HCT116 (cell line): Measurements from ENCODE around the gene SDCBP2. TPM values are rescaled to one million over a fixed set of nuclear protein-coding genes. Genes with fewer than 3 reads are reported as not detected.

ENCODE experiments used
- ATAC-seq: fragments of 200-7000 bp; cut with Tn5 transposase; 2 replicates; pipeline ENCODE4 v1.9.1; 2020; ENCODE audit warnings: mild to moderate bottlenecking, moderate library complexity
- BruUV-seq: library from RNA; stranded (reverse); fragments of 400-500 nt; replicated peaks from 2 replicates; lab custom pipeline; 2021; lab: Mats Ljungman, UMichigan
- CTCF ChIA-PET: fragments of 300-600 bp; sonication (Branson Sonifier 250); formaldehyde crosslinking; loops from one replicate; lab custom pipeline; 2021; ENCODE audit warnings: antibody characterized with exemption; lab: Charles Lee
- POLR2A ChIA-PET: fragments of 300-600, 350-600 bp; sonication (Branson Sonifier 250); formaldehyde crosslinking; loops from one replicate; lab custom pipeline; 2021; ENCODE audit warnings: antibody characterized with exemption; lab: Charles Lee
- RAD21 ChIA-PET, 2 experiments: fragments of 300-600 bp; sonication (Branson Sonifier 250); formaldehyde crosslinking; loops; one replicate each; lab custom pipeline; 2023; ENCODE audit warnings: low total read pairs in 2 of 2; ENCODE audit not compliant: uncharacterized antibody in 2 of 2, unreplicated experiment in 2 of 2, low non-redundant PET in 1 of 2; lab: Charles Lee
- DNase-seq: peaks from one replicate; pipeline ENCODE4 v3.0.0-alpha.2; 2010; ENCODE audit warnings: low read depth, low spot score
- H2AFZ ChIP-seq: fragments of 200-600 bp; shearing (Covaris generic), sonication (generic); 2 replicates; pipeline ENCODE4 v1.6.1; 2017; ENCODE audit warnings: low read depth, mixed run types, mixed read lengths, antibody characterized with exemption, low read length; ENCODE audit not compliant: poor library complexity, severe bottlenecking
- H3K27ac ChIP-seq: 2 replicates; pipeline ENCODE4 v1.5.1; 2012; ENCODE audit warnings: low read depth, low read length
- H3K27me3 ChIP-seq: fragments of 200-600 bp; sonication (generic); 2 replicates; pipeline ENCODE4 v1.6.1; 2016; ENCODE audit warnings: mixed run types, low read length, mixed read lengths; ENCODE audit not compliant: insufficient read depth
- H3K36me3 ChIP-seq, 2 experiments: fragments of 200-500 bp in 1 of 2; fragments of 200-600 bp in 1 of 2; sonication (Bioruptor generic) in 1 of 2; sonication (generic) in 1 of 2; 2 replicates each; pipeline versions ENCODE4 v1.5.1 to v1.6.1; 2014 to 2016; ENCODE audit warnings: low read length in 2 of 2, inconsistent platforms in 1 of 2, mixed read lengths in 1 of 2, mixed run types in 1 of 2; ENCODE audit not compliant: insufficient read depth in 2 of 2, control insufficient read depth in 1 of 2
- H3K4me1 ChIP-seq, 2 experiments: fragments of 200-600 bp in 1 of 2; sonication (generic) in 1 of 2; 2 replicates each; pipeline versions ENCODE4 v1.5.1 to v1.6.1; 2012 to 2017; ENCODE audit warnings: low read length in 2 of 2, inconsistent platforms in 1 of 2, mild to moderate bottlenecking in 1 of 2, mixed read lengths in 1 of 2, mixed run types in 1 of 2, moderate library complexity in 1 of 2; ENCODE audit not compliant: insufficient read depth in 2 of 2, control insufficient read depth in 1 of 2
- H3K4me2 ChIP-seq: fragments of 200-600 bp; sonication (generic); 2 replicates; pipeline ENCODE4 v1.6.1; 2017; ENCODE audit warnings: mixed run types, low read length, mixed read lengths
- H3K4me3 ChIP-seq, 2 experiments: fragments of 200-600 bp in 1 of 2; sonication (generic) in 1 of 2; replicated peaks in 1 of 2; 2 replicates each; pipeline ENCODE4 v1.5.1; 2011 to 2016; ENCODE audit warnings: low read length in 2 of 2, control low read depth in 1 of 2, low read depth in 1 of 2, mild to moderate bottlenecking in 1 of 2, mixed read lengths in 1 of 2, mixed run types in 1 of 2
- H3K79me2 ChIP-seq: fragments of 200-600 bp; sonication (generic); 2 replicates; pipeline ENCODE4 v1.6.1; 2017; ENCODE audit warnings: mild to moderate bottlenecking, mixed run types, low read length, moderate library complexity, mixed read lengths; ENCODE audit not compliant: insufficient read depth
- H3K9ac ChIP-seq: fragments of 200-600 bp; sonication (generic); 2 replicates; pipeline ENCODE4 v1.6.1; 2016; ENCODE audit warnings: low read length, mixed read lengths
- H3K9me2 ChIP-seq: fragments of 200-600 bp; sonication (generic), shearing (Covaris generic); 2 replicates; pipeline ENCODE4 v1.6.1; 2017; ENCODE audit warnings: mixed run types, mild to moderate bottlenecking, moderate library complexity; ENCODE audit not compliant: insufficient read depth
- H3K9me3 ChIP-seq, 2 experiments: fragments of 200-500 bp in 1 of 2; fragments of 200-600 bp in 1 of 2; sonication (Bioruptor generic) in 1 of 2; sonication (generic) in 1 of 2; 2 replicates each; pipeline ENCODE4 v1.6.1; 2014 to 2017; ENCODE audit warnings: low read length in 2 of 2, mixed read lengths in 2 of 2, inconsistent platforms in 1 of 2, low read depth in 1 of 2, mild to moderate bottlenecking in 1 of 2, mixed run types in 1 of 2, moderate library complexity in 1 of 2; ENCODE audit not compliant: control insufficient read depth in 1 of 2, insufficient read depth in 1 of 2
- H4K20me1 ChIP-seq: fragments of 200-600 bp; sonication (generic), shearing (Covaris generic); 2 replicates; pipeline ENCODE4 v1.6.1; 2017; ENCODE audit warnings: mixed run types, mild to moderate bottlenecking, moderate library complexity; ENCODE audit not compliant: insufficient read depth
- CEBPB ChIP-seq: IDR thresholded peaks from 2 replicates; pipeline ENCODE4 v1.6.1; 2012; ENCODE audit warnings: low read depth
- EGR1 ChIP-seq: IDR thresholded peaks from 2 replicates; pipeline ENCODE4 v1.6.1; 2012; ENCODE audit warnings: low read depth
- EZH2 ChIP-seq: fragments of 200-600 bp; sonication (generic); IDR thresholded peaks from 2 replicates; pipeline ENCODE4 v1.6.1; 2017; ENCODE audit warnings: antibody characterized with exemption, mixed run types
- FOSL1 ChIP-seq: IDR thresholded peaks from 2 replicates; pipeline ENCODE4 v1.6.1; 2012; ENCODE audit warnings: low read depth
- JUND ChIP-seq: IDR thresholded peaks from 2 replicates; pipeline ENCODE4 v1.6.1; 2012
- POLR2A ChIP-seq: IDR thresholded peaks from 2 replicates; pipeline ENCODE4 v1.7.0; 2011; ENCODE audit warnings: borderline replicate concordance; ENCODE audit not compliant: insufficient read depth, insufficient read length; ENCODE audit errors: extremely low read depth
- POLR2AphosphoS5 ChIP-seq: IDR thresholded peaks from 2 replicates; pipeline ENCODE4 v1.6.1; 2011; ENCODE audit warnings: mild to moderate bottlenecking, low read depth, low read length, moderate library complexity
- RAD21 ChIP-seq: IDR thresholded peaks from 2 replicates; pipeline ENCODE4 v1.6.1; 2012; ENCODE audit warnings: low read depth, mild to moderate bottlenecking
- SIN3A ChIP-seq: IDR thresholded peaks from 2 replicates; pipeline ENCODE4 v1.6.1; 2012; ENCODE audit warnings: low read depth
- SP1 ChIP-seq: IDR thresholded peaks from 2 replicates; pipeline ENCODE4 v1.6.1; 2012; ENCODE audit warnings: low read depth
- SRF ChIP-seq: IDR thresholded peaks from 2 replicates; pipeline ENCODE4 v1.6.1; 2012; ENCODE audit warnings: low read depth
- TCF7L2 ChIP-seq: IDR thresholded peaks from 2 replicates; pipeline ENCODE4 v1.7.0; 2011; ENCODE audit warnings: borderline replicate concordance, inconsistent platforms; ENCODE audit not compliant: insufficient read depth, insufficient read length; ENCODE audit errors: extremely low read depth
- YY1 ChIP-seq: IDR thresholded peaks from 2 replicates; pipeline ENCODE4 v1.6.1; 2011; ENCODE audit warnings: low read length, low read depth, moderate library complexity, mild to moderate bottlenecking; ENCODE audit not compliant: insufficient replicate concordance; ENCODE audit errors: extremely low read depth
- ZFX ChIP-seq: fragments of 450-650 bp; IDR thresholded peaks from 2 replicates; pipeline ENCODE4 v1.6.1; 2017
- ZNF274 ChIP-seq: fragments of 200-500 bp; sonication (Bioruptor generic); IDR thresholded peaks from 2 replicates; pipeline ENCODE4 v1.6.1; 2014; ENCODE audit warnings: mild to moderate bottlenecking, low read depth, low read length, inconsistent platforms
- intact Hi-C: fragments of 100-400 bp; cut with micrococcal nuclease; formaldehyde crosslinking; loops from 2 replicates; pipeline ENCODE4 v1.10.0; 2022
- total RNA-seq: library from RNA; stranded (reverse); gene quantifications from one replicate; pipeline ENCODE4 v1.2.1, GENCODE V29; 2021; ENCODE audit not compliant: unreplicated experiment
- TF ChIP-seq, protein P1 (sequence below): IDR thresholded peaks from 2 replicates; pipeline ENCODE4 v1.6.1; 2012; ENCODE audit warnings: low read depth
- TF ChIP-seq, protein P2 (sequence below): IDR thresholded peaks from 2 replicates; pipeline ENCODE4 v1.6.1; 2011; ENCODE audit warnings: mild to moderate bottlenecking, low read length, moderate library complexity; ENCODE audit not compliant: insufficient replicate concordance; ENCODE audit errors: extremely low read depth
- TF ChIP-seq, protein P3 (sequence below): IDR thresholded peaks from 2 replicates; pipeline ENCODE4 v1.6.1; 2012
- TF ChIP-seq, protein P4 (sequence below): IDR thresholded peaks from 2 replicates; pipeline ENCODE4 v1.6.1; 2012

The SDCBP2 gene
- total RNA-seq, 1 experiment from 2014 or later, result 3.4 TPM

DNA sequence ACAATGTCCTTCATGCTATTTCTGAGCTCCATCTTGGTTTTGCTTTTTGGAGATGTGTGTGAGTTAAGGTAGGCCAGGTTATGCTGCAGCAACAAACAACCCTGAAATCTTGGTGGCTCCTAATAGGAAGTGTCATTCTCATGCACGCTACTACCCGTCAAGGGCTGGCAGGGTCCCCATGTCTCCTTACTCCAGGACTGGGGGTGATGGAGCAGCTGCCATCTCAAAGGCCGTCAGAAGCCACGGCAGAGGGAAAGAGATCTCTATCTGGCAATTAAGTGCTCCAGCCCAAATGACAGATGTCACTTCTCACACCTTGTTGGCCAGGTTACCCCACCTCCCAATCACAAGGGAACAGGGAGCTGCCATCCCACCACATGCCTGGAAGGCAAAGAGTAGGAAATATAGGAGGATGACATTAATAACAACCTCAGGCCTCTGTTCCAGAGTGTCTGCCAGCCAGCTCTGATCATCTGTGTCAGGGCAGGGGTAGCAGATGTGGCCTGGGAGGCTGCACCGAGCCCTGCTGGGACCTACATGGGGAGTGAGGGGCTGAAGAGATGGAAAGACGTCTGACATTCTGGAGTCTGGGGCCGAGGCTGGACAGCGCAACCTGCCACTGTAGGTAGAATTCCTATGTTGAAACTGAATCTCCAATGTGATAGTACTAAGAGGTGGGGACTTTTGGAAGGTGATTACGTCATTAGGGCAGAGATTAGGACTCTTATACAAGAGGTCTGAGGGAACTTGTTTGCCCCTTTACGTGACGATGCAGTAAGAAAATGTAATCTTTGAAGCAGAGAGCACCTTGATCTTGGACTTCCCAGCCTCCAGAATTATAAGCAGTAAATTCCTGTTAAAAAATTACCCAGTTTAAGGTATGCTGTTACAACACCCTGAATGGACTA lies 4.8 kb upstream of the SDCBP2 start:
- ATAC-seq (no peak), DNase-seq (no peak)
- BruUV-seq, result no TSS peak
- Histone ChIP-seq H3K9me3 (no peaks in the 10 kb centered on the region), H3K9me2 (no peaks in the 10 kb centered on the region), H3K27ac (no peak overlapping the region), H2AFZ (no peak overlapping the region), H3K27me3 (no peaks in the 10 kb centered on the region), H3K9ac (no peak overlapping the region), H3K4me1 (peaks cover 10 to 14% of the 10 kb centered on the region in 2 experiments), H3K4me2 (no peak overlapping the region), H3K79me2 (peaks cover 54% of the 10 kb centered on the region), H3K4me3 (no peak overlapping the region), H3K36me3 (0 out of 4 replicates have a peak, but pooled peaks cover 0 to 3% of the 10 kb centered on the region in 2 experiments), H4K20me1 (no peaks in the 10 kb centered on the region; the same call in 1 of the 2 replicates)
- TF ChIP-seq JUND, result no peak
- TF ChIP-seq, protein P1, sequence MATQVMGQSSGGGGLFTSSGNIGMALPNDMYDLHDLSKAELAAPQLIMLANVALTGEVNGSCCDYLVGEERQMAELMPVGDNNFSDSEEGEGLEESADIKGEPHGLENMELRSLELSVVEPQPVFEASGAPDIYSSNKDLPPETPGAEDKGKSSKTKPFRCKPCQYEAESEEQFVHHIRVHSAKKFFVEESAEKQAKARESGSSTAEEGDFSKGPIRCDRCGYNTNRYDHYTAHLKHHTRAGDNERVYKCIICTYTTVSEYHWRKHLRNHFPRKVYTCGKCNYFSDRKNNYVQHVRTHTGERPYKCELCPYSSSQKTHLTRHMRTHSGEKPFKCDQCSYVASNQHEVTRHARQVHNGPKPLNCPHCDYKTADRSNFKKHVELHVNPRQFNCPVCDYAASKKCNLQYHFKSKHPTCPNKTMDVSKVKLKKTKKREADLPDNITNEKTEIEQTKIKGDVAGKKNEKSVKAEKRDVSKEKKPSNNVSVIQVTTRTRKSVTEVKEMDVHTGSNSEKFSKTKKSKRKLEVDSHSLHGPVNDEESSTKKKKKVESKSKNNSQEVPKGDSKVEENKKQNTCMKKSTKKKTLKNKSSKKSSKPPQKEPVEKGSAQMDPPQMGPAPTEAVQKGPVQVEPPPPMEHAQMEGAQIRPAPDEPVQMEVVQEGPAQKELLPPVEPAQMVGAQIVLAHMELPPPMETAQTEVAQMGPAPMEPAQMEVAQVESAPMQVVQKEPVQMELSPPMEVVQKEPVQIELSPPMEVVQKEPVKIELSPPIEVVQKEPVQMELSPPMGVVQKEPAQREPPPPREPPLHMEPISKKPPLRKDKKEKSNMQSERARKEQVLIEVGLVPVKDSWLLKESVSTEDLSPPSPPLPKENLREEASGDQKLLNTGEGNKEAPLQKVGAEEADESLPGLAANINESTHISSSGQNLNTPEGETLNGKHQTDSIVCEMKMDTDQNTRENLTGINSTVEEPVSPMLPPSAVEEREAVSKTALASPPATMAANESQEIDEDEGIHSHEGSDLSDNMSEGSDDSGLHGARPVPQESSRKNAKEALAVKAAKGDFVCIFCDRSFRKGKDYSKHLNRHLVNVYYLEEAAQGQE, result no peak
- no peak for TF ChIP-seq SIN3A
- TF ChIP-seq, protein P2, sequence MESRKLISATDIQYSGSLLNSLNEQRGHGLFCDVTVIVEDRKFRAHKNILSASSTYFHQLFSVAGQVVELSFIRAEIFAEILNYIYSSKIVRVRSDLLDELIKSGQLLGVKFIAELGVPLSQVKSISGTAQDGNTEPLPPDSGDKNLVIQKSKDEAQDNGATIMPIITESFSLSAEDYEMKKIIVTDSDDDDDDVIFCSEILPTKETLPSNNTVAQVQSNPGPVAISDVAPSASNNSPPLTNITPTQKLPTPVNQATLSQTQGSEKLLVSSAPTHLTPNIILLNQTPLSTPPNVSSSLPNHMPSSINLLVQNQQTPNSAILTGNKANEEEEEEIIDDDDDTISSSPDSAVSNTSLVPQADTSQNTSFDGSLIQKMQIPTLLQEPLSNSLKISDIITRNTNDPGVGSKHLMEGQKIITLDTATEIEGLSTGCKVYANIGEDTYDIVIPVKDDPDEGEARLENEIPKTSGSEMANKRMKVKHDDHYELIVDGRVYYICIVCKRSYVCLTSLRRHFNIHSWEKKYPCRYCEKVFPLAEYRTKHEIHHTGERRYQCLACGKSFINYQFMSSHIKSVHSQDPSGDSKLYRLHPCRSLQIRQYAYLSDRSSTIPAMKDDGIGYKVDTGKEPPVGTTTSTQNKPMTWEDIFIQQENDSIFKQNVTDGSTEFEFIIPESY, result no peak
- TF ChIP-seq, protein P3, sequence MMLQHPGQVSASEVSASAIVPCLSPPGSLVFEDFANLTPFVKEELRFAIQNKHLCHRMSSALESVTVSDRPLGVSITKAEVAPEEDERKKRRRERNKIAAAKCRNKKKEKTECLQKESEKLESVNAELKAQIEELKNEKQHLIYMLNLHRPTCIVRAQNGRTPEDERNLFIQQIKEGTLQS, result no peak
- TF ChIP-seq EGR1, result no peak
- no peak for TF ChIP-seq EZH2
- TF ChIP-seq RAD21, result no peak
- no peak for TF ChIP-seq TCF7L2
- no peak for TF ChIP-seq YY1
- no peak for TF ChIP-seq FOSL1
- TF ChIP-seq POLR2AphosphoS5, result no peak
- no peak for TF ChIP-seq SP1
- TF ChIP-seq, protein P4, sequence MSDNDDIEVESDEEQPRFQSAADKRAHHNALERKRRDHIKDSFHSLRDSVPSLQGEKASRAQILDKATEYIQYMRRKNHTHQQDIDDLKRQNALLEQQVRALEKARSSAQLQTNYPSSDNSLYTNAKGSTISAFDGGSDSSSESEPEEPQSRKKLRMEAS, result no peak
- TF ChIP-seq CEBPB, result no peak
- TF ChIP-seq ZFX, result no peak
- no peak for TF ChIP-seq SRF
- TF ChIP-seq POLR2A, result no peak
- no peak for TF ChIP-seq ZNF274
- ChIA-PET CTCF (no interaction called here), RAD21 (no interaction called here), POLR2A (no interaction called here)
- intact Hi-C loops, result no loop called here
